GM12891 (cell line): Measurements from ENCODE around the gene OCSTAMP.

Experiments
- POLR2A ChIP-seq: IDR thresholded peaks from 2 replicates; pipeline ENCODE4 v1.6.1; 2011; ENCODE audit warnings: low read depth, low read length, control low read depth
- POU2F2 ChIP-seq: IDR thresholded peaks from 2 replicates; pipeline ENCODE4 v1.6.1; 2011; ENCODE audit warnings: low read depth, mild to moderate bottlenecking, control low read depth, low read length, moderate library complexity

GRCh38 chr20:46573234-46573633 is 22.8 kb upstream of the OCSTAMP start:
- TF ChIP-seq POLR2A: no peak
- no peak for TF ChIP-seq POU2F2
